ENCODE results near the gene MACROD2.
"Not testable (repeated sequence)": the region's sequence is repeated elsewhere in the genome, so short reads cannot be mapped to it uniquely, and the experiment has no call there.

Gene MACROD2

GRCh38 chr20:15742627-15743026 is 1747.3 kb downstream of the MACROD2 start:
- no peak for DNase-seq

GRCh38 chr20:15756002-15756753 is 1760.9 kb downstream of the MACROD2 start:
- DNase-seq: no peak

GRCh38 chr20:15756754-15757115 is 1761.4 kb downstream of the MACROD2 start:
- DNase-seq: no peak

GRCh38 chr20:15759594-15759993 is 1764.3 kb downstream of the MACROD2 start:
- no peak for DNase-seq

GRCh38 chr20:15760001-15760621 is 1764.8 kb downstream of the MACROD2 start:
- DNase-seq: no peak

GRCh38 chr20:15763366-15763765 is 1768.0 kb downstream of the MACROD2 start:
- DNase-seq: no peak

- no peak for DNase-seq
These were observed 1772.3 kb downstream of the MACROD2 start for GRCh38 chr20:15767586-15767985.

GRCh38 chr20:15767999-15768741 is 1772.9 kb downstream of the MACROD2 start:
- DNase-seq: no peak

- no peak for DNase-seq
These were observed 1777.5 kb downstream of the MACROD2 start for GRCh38 chr20:15772826-15773225.

GRCh38 chr20:15774926-15775325 is 1779.6 kb downstream of the MACROD2 start:
- DNase-seq: no peak

- no peak for DNase-seq
These were observed 1781.6 kb downstream of the MACROD2 start for GRCh38 chr20:15776770-15777466.

- no peak for DNase-seq
These were observed 1788.7 kb downstream of the MACROD2 start for GRCh38 chr20:15784020-15784419.

GRCh38 chr20:15789079-15789478 is 1793.8 kb downstream of the MACROD2 start:
- no peak for DNase-seq

- no peak for DNase-seq
These were observed 1797.5 kb downstream of the MACROD2 start for GRCh38 chr20:15792855-15793254.

- DNase-seq: no peak
These were observed 1799.1 kb downstream of the MACROD2 start for GRCh38 chr20:15794409-15794808.

- no peak for DNase-seq
These were observed 1800.1 kb downstream of the MACROD2 start for GRCh38 chr20:15795305-15796019.

GRCh38 chr20:15799871-15800270 is 1804.6 kb downstream of the MACROD2 start:
- DNase-seq: no peak

GRCh38 chr20:15802020-15802419 is 1806.7 kb downstream of the MACROD2 start:
- no peak for DNase-seq

- DNase-seq: no peak
These were observed 1809.8 kb downstream of the MACROD2 start for GRCh38 chr20:15805154-15805553.

GRCh38 chr20:15806105-15806504 is 1810.8 kb downstream of the MACROD2 start:
- no peak for DNase-seq

- DNase-seq: no peak
These were observed 1812.0 kb downstream of the MACROD2 start for GRCh38 chr20:15807271-15807670.

- not testable (repeated sequence) for DNase-seq
These were observed 1812.5 kb downstream of the MACROD2 start for GRCh38 chr20:15807771-15808170.

- DNase-seq: no peak
These were observed 1816.6 kb downstream of the MACROD2 start for GRCh38 chr20:15811951-15812350.

Measured in Kasumi-1 (cell line).